Naive thymus-derived CD4-positive, alpha-beta T cell (primary cell): ENCODE results near the gene CRYBG3. TPM values are rescaled to one million over a fixed set of nuclear protein-coding genes. Genes with fewer than 3 reads are reported as not detected.

ENCODE experiments used
- ATAC-seq: fragments of 150-1000 bp; cut with Tn5 transposase; 2 replicates; pipeline ENCODE4 v1.10.0; 2021; ENCODE audit warnings: mild to moderate bottlenecking, moderate library complexity
- CTCF ChIA-PET: fragments of 350-600 bp; sonication (Branson Sonifier 250); formaldehyde crosslinking; loops from one replicate; lab custom pipeline; 2021; ENCODE audit warnings: antibody characterized with exemption; lab: Charles Lee
- POLR2A ChIA-PET: fragments of 350-600 bp; sonication (Branson Sonifier 250); formaldehyde crosslinking; loops from one replicate; lab custom pipeline; 2021; ENCODE audit warnings: antibody characterized with exemption, inconsistent platforms; lab: Charles Lee
- DNase-seq, 9 donors: peaks; one replicate each; pipeline versions ENCODE4 v3.0.0 to v3.0.0-alpha.2; 2020 to 2022; ENCODE audit warnings: mixed read lengths in 1 of 9
- H3K27ac ChIP-seq: one replicate; pipeline ENCODE4 v1.7.0; 2013; ENCODE audit warnings: mild to moderate bottlenecking, low read depth, low read length, moderate library complexity
- H3K27me3 ChIP-seq, 2 donors: one replicate each; pipeline ENCODE4 v1.7.0; 2013; ENCODE audit warnings: low read length in 2 of 2, mild to moderate bottlenecking in 2 of 2, moderate library complexity in 2 of 2; ENCODE audit not compliant: control insufficient read depth in 2 of 2, insufficient read depth in 2 of 2
- H3K36me3 ChIP-seq, 3 experiments: 1 replicate in 2 of 3; 2 replicates in 1 of 3; pipeline ENCODE4 v1.7.0; 2013; ENCODE audit warnings: low read length in 3 of 3, mild to moderate bottlenecking in 3 of 3, moderate library complexity in 1 of 3; ENCODE audit not compliant: insufficient read depth in 3 of 3, control insufficient read depth in 2 of 3
- H3K4me1 ChIP-seq, 2 donors: one replicate each; pipeline ENCODE4 v1.7.0; 2013; ENCODE audit warnings: low read length in 2 of 2, mild to moderate bottlenecking in 2 of 2, moderate library complexity in 1 of 2; ENCODE audit not compliant: control insufficient read depth in 2 of 2, insufficient read depth in 2 of 2
- H3K4me3 ChIP-seq: 2 replicates; pipeline ENCODE4 v1.7.0; 2013; ENCODE audit warnings: mild to moderate bottlenecking, low read length
- H3K9me3 ChIP-seq, 3 experiments: 1 replicate in 2 of 3; 2 replicates in 1 of 3; pipeline ENCODE4 v1.7.0; 2013; ENCODE audit warnings: low read length in 3 of 3; ENCODE audit not compliant: control insufficient read depth in 2 of 3
- H3K27ac Mint-ChIP-seq, 9 donors: one replicate each; pipeline ENCODE4 v1.8.0; 2020 to 2022; ENCODE audit warnings: mixed read lengths in 9 of 9, mild to moderate bottlenecking in 8 of 9, moderate library complexity in 5 of 9, inconsistent platforms in 2 of 9
- H3K27me3 Mint-ChIP-seq, 5 donors: one replicate each; pipeline ENCODE4 v1.8.0; 2021 to 2022; ENCODE audit warnings: mixed read lengths in 5 of 5, mild to moderate bottlenecking in 1 of 5
- H3K36me3 Mint-ChIP-seq, 5 donors: one replicate each; pipeline ENCODE4 v1.8.0; 2020 to 2022; ENCODE audit warnings: mixed read lengths in 5 of 5, mild to moderate bottlenecking in 3 of 5, inconsistent platforms in 1 of 5
- H3K4me1 Mint-ChIP-seq, 7 donors: one replicate each; pipeline ENCODE4 v1.8.0; 2020 to 2022; ENCODE audit warnings: mixed read lengths in 7 of 7, mild to moderate bottlenecking in 3 of 7, inconsistent platforms in 1 of 7
- H3K4me3 Mint-ChIP-seq, 10 donors: one replicate each; pipeline ENCODE4 v1.8.0; 2020 to 2022; ENCODE audit warnings: mild to moderate bottlenecking in 10 of 10, mixed read lengths in 10 of 10, moderate library complexity in 6 of 10, inconsistent platforms in 2 of 10
- H3K9me3 Mint-ChIP-seq, 11 donors: one replicate each; pipeline ENCODE4 v1.8.0; 2020 to 2022; ENCODE audit warnings: mixed read lengths in 11 of 11, mild to moderate bottlenecking in 4 of 11, inconsistent platforms in 1 of 11, moderate library complexity in 1 of 11
- intact Hi-C, 2 donors: fragments of 100-400 bp; cut with micrococcal nuclease; formaldehyde crosslinking; loops; one replicate each; pipeline ENCODE4 v1.15.1; 2023
- polyA plus RNA-seq, 2 donors: library from polyadenylated mRNA; unstranded; fragments of 300-500 nt; fragmentation: Illumina TruSeq; gene quantifications; one replicate each; pipeline ENCODE4 v1.2.3, GENCODE V29; 2021
- total RNA-seq, 6 experiments: library from RNA in 5 of 6; stranded (reverse) in 5 of 6; gene quantifications; 1 replicate in 5 of 6; 2 replicates in 1 of 6; pipeline ENCODE4 v1.2.3 and lab custom pipeline; 2021 to 2026

CRYBG3 gene
- total and polyA plus RNA-seq, 7 experiments from 2014 or later, result 0.86 to 11.2 (median 4.8) TPM

DNA sequence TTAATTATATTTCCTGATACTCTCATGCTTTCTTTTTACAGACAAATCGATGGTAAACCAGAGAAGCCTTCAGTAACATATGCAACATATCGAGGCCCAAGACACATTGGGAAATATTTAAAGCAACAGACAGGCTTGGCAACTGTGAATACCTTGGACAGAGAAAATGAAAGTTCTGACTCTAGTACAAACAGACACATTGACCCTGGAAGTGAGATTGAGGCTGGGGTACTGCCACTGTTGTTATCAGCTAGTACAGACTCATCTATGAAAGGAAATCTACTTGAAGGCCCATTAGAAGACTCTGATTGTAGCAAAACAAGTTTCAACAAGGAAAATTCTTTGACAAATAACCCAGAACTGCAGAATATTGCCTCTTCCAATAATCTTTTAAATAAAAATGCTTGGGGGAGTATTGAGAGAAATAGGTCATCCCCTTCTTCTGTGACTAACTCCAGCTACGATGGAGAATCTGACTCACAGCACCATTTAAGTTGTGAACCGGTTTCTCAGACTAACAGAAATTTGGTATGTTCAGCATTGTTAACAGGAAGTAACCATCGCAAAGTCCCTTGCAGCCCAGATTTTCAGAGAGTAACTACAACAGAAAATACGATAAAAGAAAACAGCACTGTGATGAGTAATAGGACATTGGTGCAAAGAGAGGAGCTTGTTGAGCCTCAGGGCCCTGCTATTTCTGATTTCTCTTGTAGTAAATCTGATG is 50.2 kb downstream of the CRYBG3 start:
- Mint-ChIP-seq H3K4me1 (peaks cover 0 to 22% (median 15%) of the 10 kb centered on the region in 7 donors), H3K27me3 (no peaks in the 10 kb centered on the region), H3K27ac (peak overlapping the region in 5 of 9 donors; percentile 55 to 90 (median 74)), H3K9me3 (peaks cover 0 to 5% (median 0%) of the 10 kb centered on the region in 11 donors), H3K36me3 (peaks cover 0 to 34% (median 0%) of the 10 kb centered on the region in 5 donors), H3K4me3 (peak overlapping the region in 7 of 10 donors; percentile 26 to 73 (median 58))
- H3K9me3 ChIP-seq, result no peaks in the 10 kb centered on the region
- H3K4me1 ChIP-seq, result peaks cover 0 to 6% of the 10 kb centered on the region in 2 donors
- peak in 3 of 9 donors; percentile 1 to 21 (median 13) for DNase-seq
- H3K27ac ChIP-seq, result no peak overlapping the region
- ChIA-PET POLR2A (interaction anchor here (0.7 kb wide), 1 partner anchor 67 kb away, joined by 3 read pairs; no protein-coding TSS in a partner anchor), CTCF (no interaction called here)
- intact Hi-C loops, result loop anchor here (2.0 kb wide), 2 partner anchors 13 to 49 kb away; partner anchors contain the start of gene CRYBG3 (in 1 of the 2)
- peak; percentile 31 for ATAC-seq
- H3K36me3 ChIP-seq, result no peaks in the 10 kb centered on the region
- no peaks in the 10 kb centered on the region for H3K27me3 ChIP-seq
- peak overlapping the region; percentile 14 for H3K4me3 ChIP-seq

DNA sequence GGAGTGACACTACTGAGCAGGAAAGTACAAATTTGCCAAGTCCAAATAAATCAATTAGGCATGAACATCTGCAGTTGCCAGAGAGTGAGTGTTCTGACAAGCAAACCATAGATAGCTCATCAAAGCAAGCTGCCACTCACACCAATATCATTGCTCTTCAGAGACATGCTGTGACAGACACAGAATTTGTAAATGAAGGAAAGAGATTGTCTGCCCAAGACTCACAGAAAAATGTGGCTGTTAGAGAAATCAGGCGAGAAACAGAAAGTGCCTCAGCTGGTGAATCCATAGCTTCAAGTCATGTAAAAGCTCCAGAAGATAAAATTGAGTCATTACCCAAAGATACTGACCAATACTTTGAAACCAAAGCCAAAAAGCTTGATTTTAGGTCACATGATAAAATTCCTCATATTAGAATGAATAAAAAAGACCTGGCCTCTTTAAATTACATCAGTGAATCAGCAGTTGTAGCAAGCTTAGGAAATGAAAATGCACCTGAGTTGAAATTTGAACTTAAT is 50.8 kb downstream of the CRYBG3 start:
- Mint-ChIP-seq H3K27me3 (no peaks in the 10 kb centered on the region), H3K9me3 (peaks cover 0 to 5% (median 0%) of the 10 kb centered on the region in 11 donors), H3K4me1 (peaks cover 0 to 22% (median 15%) of the 10 kb centered on the region in 7 donors), H3K36me3 (peaks cover 0 to 37% (median 0%) of the 10 kb centered on the region in 5 donors), H3K4me3 (peak overlapping the region in 8 of 10 donors; percentile 4 to 73 (median 57)), H3K27ac (peak overlapping the region in 5 of 9 donors; percentile 55 to 90 (median 74))
- CTCF ChIA-PET, result no interaction called here
- no peak for DNase-seq
- H3K27me3 ChIP-seq, result no peaks in the 10 kb centered on the region
- H3K27ac ChIP-seq, result no peak overlapping the region
- H3K9me3 ChIP-seq, result no peaks in the 10 kb centered on the region
- H3K4me3 ChIP-seq, result peak overlapping the region; percentile 14
- no peaks in the 10 kb centered on the region for H3K36me3 ChIP-seq
- intact Hi-C loops, result loop anchor here (2.0 kb wide), 2 partner anchors 14 to 50 kb away; partner anchors contain the start of gene CRYBG3 (in 1 of the 2)
- no peak for ATAC-seq
- POLR2A ChIA-PET, result interaction anchor here (0.7 kb wide), 1 partner anchor 68 kb away, joined by 3 read pairs; no protein-coding TSS in a partner anchor
- peaks cover 0 to 6% of the 10 kb centered on the region in 2 donors for H3K4me1 ChIP-seq

DNA sequence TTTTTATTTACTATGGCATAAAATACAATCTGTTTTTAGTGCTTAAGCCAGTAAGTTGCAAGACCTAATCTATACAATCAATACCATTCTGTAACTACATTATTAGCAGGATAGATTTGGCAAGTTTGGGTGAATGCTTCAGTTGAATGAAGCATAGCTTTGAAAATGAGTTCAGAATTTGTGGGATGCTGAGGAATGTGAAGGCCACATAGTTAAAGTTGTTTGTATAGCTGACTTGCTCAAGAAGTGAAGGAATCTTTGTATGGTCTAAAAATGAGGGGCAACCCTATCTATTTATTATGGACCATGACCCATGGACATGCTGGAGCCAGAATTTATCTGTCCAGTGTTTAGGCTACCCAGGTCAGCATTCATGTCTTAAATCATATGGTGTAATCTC is 58.5 kb downstream of the CRYBG3 start:
- ChIA-PET POLR2A (no interaction called here), CTCF (no interaction called here)
- DNase-seq, result no peak
- no peak overlapping the region for H3K27ac Mint-ChIP-seq
- Histone ChIP-seq H3K4me3 (no peak overlapping the region), H3K27me3 (no peaks in the 10 kb centered on the region), H3K9me3 (no peaks in the 10 kb centered on the region), H3K27ac (no peak overlapping the region), H3K36me3 (no peaks in the 10 kb centered on the region), H3K4me1 (peaks cover 4 to 9% of the 10 kb centered on the region in 2 donors)
- no peak for ATAC-seq
- peaks cover 0 to 5% (median 0%) of the 10 kb centered on the region in 11 donors for H3K9me3 Mint-ChIP-seq
- H3K36me3 Mint-ChIP-seq, result peaks cover 0 to 20% (median 0%) of the 10 kb centered on the region in 5 donors
- intact Hi-C loops, result no loop called here
- H3K4me1 Mint-ChIP-seq, result peaks cover 8 to 20% (median 18%) of the 10 kb centered on the region in 7 donors
- H3K4me3 Mint-ChIP-seq, result no peak overlapping the region
- H3K27me3 Mint-ChIP-seq, result no peaks in the 10 kb centered on the region

DNA sequence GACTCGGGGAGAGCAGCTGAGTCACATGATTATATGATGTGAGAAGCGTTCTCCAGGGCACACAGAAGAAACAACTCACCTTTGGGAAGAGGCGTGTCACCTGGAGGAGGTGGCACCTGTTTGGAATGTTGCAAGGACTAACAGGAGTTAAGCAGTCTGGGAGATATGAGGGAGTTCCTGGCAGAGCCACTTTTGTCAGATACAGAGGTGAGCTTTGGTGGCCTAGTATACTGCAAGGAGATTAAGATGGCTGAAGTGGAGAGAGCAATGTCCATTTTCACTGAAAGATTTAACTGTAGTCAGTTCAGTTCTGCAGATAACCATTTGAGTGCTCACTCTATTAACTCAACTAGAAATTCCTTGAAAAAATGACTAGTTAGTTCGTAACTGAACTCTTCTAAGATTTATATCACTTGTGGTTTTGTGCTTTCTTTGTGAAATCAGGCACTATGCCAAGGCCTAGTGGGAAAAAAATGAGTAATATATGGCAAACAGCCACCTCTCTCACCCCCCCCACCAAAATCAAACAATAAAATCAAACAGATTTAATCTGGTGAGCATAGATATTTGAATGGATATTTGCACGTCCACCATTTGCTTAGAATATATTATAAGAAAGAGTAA is 61.3 kb downstream of the CRYBG3 start:
- H3K27me3 ChIP-seq, result no peaks in the 10 kb centered on the region
- peaks cover 4 to 9% of the 10 kb centered on the region in 2 donors for H3K4me1 ChIP-seq
- peaks cover 0 to 31% (median 0%) of the 10 kb centered on the region in 5 donors for H3K36me3 Mint-ChIP-seq
- H3K9me3 ChIP-seq, result no peaks in the 10 kb centered on the region
- no peak overlapping the region for H3K4me3 ChIP-seq
- no peaks in the 10 kb centered on the region for H3K27me3 Mint-ChIP-seq
- CTCF ChIA-PET, result no interaction called here
- intact Hi-C loops, result no loop called here
- peak overlapping the region in 3 of 10 donors; percentile 17 to 38 (median 20) for H3K4me3 Mint-ChIP-seq
- ATAC-seq (no peak), DNase-seq (peak in 4 of 9 donors; percentile 4 to 16 (median 10))
- H3K4me1 Mint-ChIP-seq, result peaks cover 8 to 20% (median 18%) of the 10 kb centered on the region in 7 donors
- POLR2A ChIA-PET, result no interaction called here
- no peaks in the 10 kb centered on the region for H3K36me3 ChIP-seq
- peak overlapping the region in 1 of 9 donors; percentile 83 for H3K27ac Mint-ChIP-seq
- no peak overlapping the region for H3K27ac ChIP-seq
- no peaks in the 10 kb centered on the region for H3K9me3 Mint-ChIP-seq

DNA sequence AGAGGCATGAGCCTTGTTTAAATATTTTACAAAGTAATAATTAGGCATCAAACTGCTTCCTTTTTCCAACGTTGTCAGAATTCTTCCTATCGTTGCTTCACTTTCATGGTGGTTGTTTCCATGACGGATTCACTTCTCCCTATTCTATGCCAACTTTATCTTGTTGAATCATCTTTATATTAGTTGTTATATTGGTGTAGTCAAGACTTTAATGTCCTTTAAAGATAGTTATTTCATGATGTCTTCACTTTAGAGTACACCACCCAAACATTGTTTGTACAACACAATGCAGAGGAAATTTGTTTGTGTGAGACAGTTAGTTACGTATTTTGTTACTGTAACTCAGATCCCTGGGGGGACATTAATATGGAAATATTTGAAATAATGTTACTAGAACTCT is 61.9 kb downstream of the CRYBG3 start:
- DNase-seq, result no peak
- POLR2A ChIA-PET, result no interaction called here

DNA sequence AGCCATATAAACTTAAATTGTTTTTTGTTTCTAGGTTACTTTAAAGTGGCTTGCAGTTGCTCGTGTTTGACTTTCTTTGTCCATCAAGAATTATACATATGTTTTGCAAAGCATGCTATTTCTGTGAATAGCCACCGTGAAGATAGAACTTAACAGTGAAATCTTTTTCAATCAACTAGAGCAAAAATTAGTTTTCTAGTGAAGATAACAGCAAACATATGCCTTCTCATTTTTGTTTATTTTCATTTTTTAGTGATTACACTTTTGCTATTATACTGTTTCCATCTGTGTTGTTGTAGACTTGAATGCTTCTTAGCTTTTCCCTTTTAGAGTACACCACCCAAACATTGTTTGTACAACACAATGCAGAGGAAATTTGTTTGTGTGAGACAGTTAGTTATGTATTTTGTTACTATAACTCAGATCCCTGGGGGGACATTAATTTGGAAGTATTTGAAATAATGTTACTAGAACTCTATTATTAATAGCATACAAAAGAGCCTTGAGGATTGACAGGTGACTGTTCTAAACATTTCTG is 62.8 kb downstream of the CRYBG3 start:
- Mint-ChIP-seq H3K4me1 (peaks cover 8 to 20% (median 18%) of the 10 kb centered on the region in 7 donors), H3K9me3 (no peaks in the 10 kb centered on the region), H3K27me3 (no peaks in the 10 kb centered on the region), H3K4me3 (no peak overlapping the region), H3K36me3 (peaks cover 0 to 35% (median 4%) of the 10 kb centered on the region in 5 donors), H3K27ac (no peak overlapping the region)
- POLR2A ChIA-PET, result interaction anchor here (0.6 kb wide), 1 partner anchor 17 kb away, joined by 3 read pairs; no protein-coding TSS in a partner anchor
- ATAC-seq (no peak), DNase-seq (no peak)
- Histone ChIP-seq H3K4me1 (peaks cover 4 to 9% of the 10 kb centered on the region in 2 donors), H3K4me3 (no peak overlapping the region), H3K9me3 (no peaks in the 10 kb centered on the region), H3K27ac (no peak overlapping the region), H3K27me3 (no peaks in the 10 kb centered on the region), H3K36me3 (no peaks in the 10 kb centered on the region)
- intact Hi-C loops, result loop anchor here in 1 of 2 donors (5.0 kb wide), 1 partner anchor 58 kb away; no protein-coding TSS in a partner anchor
- CTCF ChIA-PET, result no interaction called here

More for the DNA sequence above, 61.9 kb downstream of the CRYBG3 start:
- CTCF ChIA-PET, result no interaction called here
- Mint-ChIP-seq H3K4me3 (no peak overlapping the region), H3K36me3 (peaks cover 0 to 36% (median 0%) of the 10 kb centered on the region in 5 donors), H3K27me3 (no peaks in the 10 kb centered on the region), H3K4me1 (peaks cover 8 to 20% (median 18%) of the 10 kb centered on the region in 7 donors), H3K27ac (no peak overlapping the region), H3K9me3 (no peaks in the 10 kb centered on the region)
- intact Hi-C loops, result no loop called here
- peaks cover 4 to 9% of the 10 kb centered on the region in 2 donors for H3K4me1 ChIP-seq
- H3K9me3 ChIP-seq, result no peaks in the 10 kb centered on the region
- no peak overlapping the region for H3K4me3 ChIP-seq
- H3K27ac ChIP-seq, result no peak overlapping the region
- H3K36me3 ChIP-seq, result no peaks in the 10 kb centered on the region
- H3K27me3 ChIP-seq, result no peaks in the 10 kb centered on the region
- no peak for ATAC-seq
